ENCODE results near the gene ADCY3. TPM values are rescaled to one million over a fixed set of nuclear protein-coding genes. Genes with fewer than 3 reads are reported as not detected.

Gene ADCY3
- total and polyA plus RNA-seq, 2 of the 4 experiments (the other 2 are of a cell fraction) = 17.4 to 46.1 TPM

DNA sequence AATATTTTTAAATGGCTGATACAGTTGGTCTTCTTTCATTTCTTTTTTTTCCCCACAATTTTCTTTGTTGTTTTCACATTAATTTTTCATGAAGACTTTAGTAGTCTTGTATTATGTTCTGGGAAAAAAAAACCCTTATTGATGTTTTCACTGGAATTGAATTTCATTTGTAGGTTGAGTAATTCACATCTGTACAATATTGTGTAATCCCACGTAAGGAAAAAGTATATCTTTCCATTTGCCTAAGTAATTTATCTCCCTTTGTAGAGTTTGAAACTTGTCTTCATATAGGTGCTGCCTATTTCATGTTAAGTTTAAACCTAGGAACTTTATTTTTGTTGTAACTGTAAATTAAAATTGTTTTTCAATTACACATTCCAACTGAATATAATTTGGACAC is 49.7 kb upstream of the ADCY3 start:
- H3K27ac ChIP-seq (ENCODE audit: insufficient read depth, low read length) = no peak overlapping the region
- no peaks in the 10 kb centered on the region; the same call in 1 of the 2 replicates for H3K36me3 ChIP-seq (ENCODE audit: control insufficient read depth, insufficient read depth, low read length)
- no peak overlapping the region for H3K23ac ChIP-seq (ENCODE audit: low read depth, low read length)
- peaks cover 14 to 29% of the 10 kb centered on the region in 2 experiments; a peak in 3 of 4 replicates for H3K79me1 ChIP-seq (ENCODE audit: low read depth in 1 of 2, low read length in 2 of 2)
- H4K5ac ChIP-seq (ENCODE audit: low read depth, low read length) = no peak overlapping the region
- no peaks in the 10 kb centered on the region for H3K4me1 ChIP-seq (ENCODE audit: control insufficient read depth, insufficient read depth, low read length)
- WGBS, 2 experiments (ENCODE audit: extremely low coverage in 2 of 2, insufficient read length in 1 of 2) = no CpG with 5 or more reads among the region's 1 CpG
- H3K9ac ChIP-seq (ENCODE audit: low read depth, low read length) = no peak overlapping the region
- no peak overlapping the region for H2AFZ ChIP-seq (replicated peaks; ENCODE audit: low read length, poor library complexity)
- H3K4me3 ChIP-seq (ENCODE audit: insufficient read depth, low read depth, low read length) = no peak overlapping the region
- no peak overlapping the region for H2BK5ac ChIP-seq (ENCODE audit: low read depth, low read length, poor library complexity, severe bottlenecking)
- H2BK120ac ChIP-seq (ENCODE audit: low read depth, low read length) = no peak overlapping the region
- no peaks in the 10 kb centered on the region for H4K20me1 ChIP-seq (ENCODE audit: insufficient read depth, low read length)
- peak; percentile 51 for DNase-seq
- H3K4me2 ChIP-seq (ENCODE audit: low read depth, low read length) = no peak overlapping the region
- no TSS peak for BruUV-seq (replicated peaks)
- dilution Hi-C loops (cut with HindIII; ENCODE audit: low sequenced_read_pairs, unreplicated experiment) (no loop called here), intact Hi-C loops (cut with micrococcal nuclease) (loop anchor here (5.0 kb wide), 3 partner anchors 73 to 557 kb away; partner anchors contain the start of gene EFR3B), in situ Hi-C loops (cut with MboI; ENCODE audit: low sequenced_read_pairs) (no loop called here)
- H3K14ac ChIP-seq (replicated peaks; ENCODE audit: low read depth, low read length) = no peak overlapping the region
- ATAC-seq (ENCODE audit: low read depth) = no peak
- no peak overlapping the region for H3K56ac ChIP-seq (ENCODE audit: extremely low read depth, insufficient read depth, low read length)
- 0 out of 2 replicates have a peak, but pooled peaks cover 2% of the 10 kb centered on the region for H3K9me1 ChIP-seq (ENCODE audit: insufficient read depth, low read length)
- ChIA-PET POLR2A (ENCODE audit: unreplicated experiment) (no interaction called here), CTCF (interaction anchor here (0.6 kb wide), 1 partner anchor 8 kb away, joined by 3 read pairs; no protein-coding TSS in a partner anchor)
- TF ChIP-seq, protein P1, sequence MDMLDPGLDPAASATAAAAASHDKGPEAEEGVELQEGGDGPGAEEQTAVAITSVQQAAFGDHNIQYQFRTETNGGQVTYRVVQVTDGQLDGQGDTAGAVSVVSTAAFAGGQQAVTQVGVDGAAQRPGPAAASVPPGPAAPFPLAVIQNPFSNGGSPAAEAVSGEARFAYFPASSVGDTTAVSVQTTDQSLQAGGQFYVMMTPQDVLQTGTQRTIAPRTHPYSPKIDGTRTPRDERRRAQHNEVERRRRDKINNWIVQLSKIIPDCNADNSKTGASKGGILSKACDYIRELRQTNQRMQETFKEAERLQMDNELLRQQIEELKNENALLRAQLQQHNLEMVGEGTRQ (IDR thresholded peaks at IDR 0.05; ENCODE audit: low read depth, low read length) = no peak
- TF ChIP-seq CEBPB (IDR thresholded peaks at IDR 0.05; ENCODE audit: low read depth, low read length) = peak; percentile 74
- no peak for TF ChIP-seq MAZ (IDR thresholded peaks at IDR 0.05; ENCODE audit: borderline replicate concordance, low read depth, low read length)
- no peak for TF ChIP-seq POLR2A (IDR thresholded peaks at IDR 0.05; ENCODE audit: low read depth, low read length)
- no peak overlapping the region for H3K4ac ChIP-seq (ENCODE audit: low read depth, low read length)
- H2BK20ac ChIP-seq (ENCODE audit: low read depth, low read length) = no peak overlapping the region
- H4K91ac ChIP-seq (ENCODE audit: insufficient read depth, low read depth, low read length) = no peak overlapping the region
- no peak overlapping the region for H3K18ac ChIP-seq (ENCODE audit: low read depth, low read length)
- H2BK15ac ChIP-seq (ENCODE audit: low read depth, low read length) = no peak overlapping the region
- no peaks in the 10 kb centered on the region for H3K9me3 ChIP-seq (ENCODE audit: control insufficient read depth, insufficient read depth, low read length)
- no peak overlapping the region for H2AK5ac ChIP-seq (ENCODE audit: low read depth, low read length)
- no peaks in the 10 kb centered on the region for H3K27me3 ChIP-seq (ENCODE audit: control insufficient read depth, insufficient read depth, low read length)
- no peak overlapping the region for H2AK9ac ChIP-seq (replicated peaks; ENCODE audit: low read depth, low read length, poor library complexity)
- H4K8ac ChIP-seq (ENCODE audit: low read depth in 2 of 2, low read length in 2 of 2) = no peak overlapping the region

Data from IMR-90 (cell line).